NCI-H2227 (cell line): ENCODE measurements around the gene SPAG4.

Experiments
- DNase-seq: peaks from one replicate; lab custom pipeline; 2025; ENCODE audit not compliant: unreplicated experiment; lab: John Stamatoyannopoulos, UW

SPAG4 gene

GRCh38 chr20:35598899-35599775, 16.5 kb upstream of the SPAG4 start:
- no peak for DNase-seq

- DNase-seq, result no peak
Measured at GRCh38 chr20:35599776-35600120, 15.9 kb upstream of the SPAG4 start.

GRCh38 chr20:35600176-35600992, 15.2 kb upstream of the SPAG4 start:
- no peak for DNase-seq

- DNase-seq, result peak; percentile 85
Measured at GRCh38 chr20:35600993-35601973, 14.3 kb upstream of the SPAG4 start.

GRCh38 chr20:35601990-35602389, 13.6 kb upstream of the SPAG4 start:
- no peak for DNase-seq

- no peak for DNase-seq
Measured at GRCh38 chr20:35602851-35603495, 12.7 kb upstream of the SPAG4 start.

- DNase-seq, result no peak
Measured at GRCh38 chr20:35603695-35604448, 11.8 kb upstream of the SPAG4 start.

GRCh38 chr20:35604449-35604747, 11.2 kb upstream of the SPAG4 start:
- DNase-seq, result no peak

- DNase-seq, result no peak
Measured at GRCh38 chr20:35606127-35606526, 9.5 kb upstream of the SPAG4 start.

- DNase-seq, result no peak
Measured at GRCh38 chr20:35607003-35607735, 8.5 kb upstream of the SPAG4 start.

GRCh38 chr20:35610833-35611427, 4.7 kb upstream of the SPAG4 start:
- DNase-seq, result no peak

GRCh38 chr20:35611482-35611881, 4.1 kb upstream of the SPAG4 start:
- DNase-seq, result no peak

- DNase-seq, result peak; percentile 88
Measured at GRCh38 chr20:35616465-35617396, 1.1 kb downstream of the SPAG4 start.

- peak; percentile 70 for DNase-seq
Measured at GRCh38 chr20:35617397-35618262, 2.0 kb downstream of the SPAG4 start.

- DNase-seq, result peak; percentile 59
Measured at GRCh38 chr20:35618263-35619131, 2.9 kb downstream of the SPAG4 start.
